Erythroblast (primary cell): ENCODE data around the gene KHDC4.

Source experiments
- DNase-seq, 2 experiments: peaks; one replicate each; lab custom pipeline; 2025; lab: John Stamatoyannopoulos, UW
- GATA1 ChIP-seq: IDR thresholded peaks from 2 replicates; pipeline ENCODE4 v1.6.1; 2011; ENCODE audit warnings: low read depth, mild to moderate bottlenecking, control low read depth, low read length, moderate library complexity
- POLR2A ChIP-seq: IDR thresholded peaks from 2 replicates; pipeline ENCODE4 v1.6.1; 2011; ENCODE audit warnings: mild to moderate bottlenecking, low read length

Gene KHDC4

GRCh38 chr1:155934097-155934935 lies at the start of gene KHDC4:
Gene KHDC4, minus strand, starts transcription at chr1:155934413. Its CDS starts 40 bp downstream, at chr1:155934373.
- TF ChIP-seq GATA1 (no peak), POLR2A (peak; percentile 99)
- peak; percentile 99 for DNase-seq

- DNase-seq, result peak; percentile 49 to 77
- TF ChIP-seq GATA1, result no peak
- TF ChIP-seq POLR2A, result no peak
Observed at GRCh38 chr1:155983191-155984024, 49.2 kb upstream of the KHDC4 start.

GRCh38 chr1:155982106-155982505 lies 47.9 kb upstream of the KHDC4 start:
- no peak for TF ChIP-seq POLR2A
- TF ChIP-seq GATA1, result no peak
- DNase-seq, result no peak

- TF ChIP-seq GATA1 (no peak), POLR2A (no peak)
- peak; percentile 67 to 77 for DNase-seq
Observed at GRCh38 chr1:155981266-155982088, 47.3 kb upstream of the KHDC4 start.

GRCh38 chr1:155979597-155980343 lies 45.6 kb upstream of the KHDC4 start:
- peak; percentile 86 to 88 for DNase-seq
- peak; percentile 57 for TF ChIP-seq POLR2A
- no peak for TF ChIP-seq GATA1

GRCh38 chr1:155978973-155979429 lies 44.8 kb upstream of the KHDC4 start:
- DNase-seq, result peak; percentile 28 to 58

GRCh38 chr1:155978325-155978972 lies 44.2 kb upstream of the KHDC4 start, which contains the start of gene ARHGEF2:
Gene ARHGEF2, minus strand, starts transcription at chr1:155978547. Its CDS starts 120 bp downstream, at chr1:155978427.
- TF ChIP-seq POLR2A (peak; percentile 45), GATA1 (no peak)
- peak; percentile 69 to 78 for DNase-seq

More at GRCh38 chr1:155978973-155979429, 44.8 kb upstream of the KHDC4 start:
- TF ChIP-seq POLR2A, result no peak

GRCh38 chr1:155977690-155978324 lies 43.6 kb upstream of the KHDC4 start:
- peak; percentile 58 to 74 for DNase-seq
- no peak for TF ChIP-seq GATA1

- peak; percentile 62 to 66 for DNase-seq
- TF ChIP-seq GATA1 (no peak), POLR2A (peak; percentile 80)
Observed at GRCh38 chr1:155976913-155977689, 42.9 kb upstream of the KHDC4 start.

- TF ChIP-seq GATA1 (no peak), POLR2A (no peak)
- peak; percentile 87 to 89 for DNase-seq
Observed at GRCh38 chr1:155976062-155976912, 42.1 kb upstream of the KHDC4 start.
